ENCODE measurements around the gene PGM1. TPM values are rescaled to one million over a fixed set of nuclear protein-coding genes. Genes with fewer than 3 reads are reported as not detected.

PGM1 gene
- total and polyA plus RNA-seq, 2 of the 13 experiments (the other 11 are each of a cell fraction or from before 2014, with no cell fraction given) = 51.6 to 105 TPM

GRCh38 chr1:63674238-63674864, 81.1 kb downstream of the PGM1 start (continued):
- TF ChIP-seq PPARG (CRISPR knock-in tag; conservative IDR thresholded peaks at IDR 0.05) = peak; percentile 32; the same call in 1 of the 2 replicates
- TF ChIP-seq PAWR (CRISPR knock-in tag; IDR thresholded peaks at IDR 0.05; ENCODE audit: borderline replicate concordance) = no peak
- no peak; the same call in 1 of the 2 replicates for TF ChIP-seq HNF1A (IDR thresholded peaks at IDR 0.05; ENCODE audit: low read depth)
- TF ChIP-seq HNF1A (CRISPR knock-in tag; IDR thresholded peaks at IDR 0.05; ENCODE audit: borderline replicate concordance) = peak; percentile 48; the same call in 1 of the 2 replicates
- no peak for TF ChIP-seq ZNF326 (CRISPR knock-in tag; IDR thresholded peaks at IDR 0.05; ENCODE audit: borderline replicate concordance)
- peak; percentile 66 for TF ChIP-seq PHF21A (CRISPR knock-in tag; IDR thresholded peaks at IDR 0.05)
- TF ChIP-seq HMGXB3 (CRISPR knock-in tag; IDR thresholded peaks at IDR 0.05; ENCODE audit: borderline replicate concordance) = peak; percentile 34; the same call in 1 of the 2 replicates
- TF ChIP-seq GMEB1 (CRISPR knock-in tag; IDR thresholded peaks at IDR 0.05; ENCODE audit: borderline replicate concordance) = 0 out of 2 replicates have a peak, but pooled peaks have one; percentile 50
- 0 out of 2 replicates have a peak, but pooled peaks have one; percentile 40 for TF ChIP-seq ZNF550 (CRISPR knock-in tag; IDR thresholded peaks at IDR 0.05; ENCODE audit: borderline replicate concordance)
- TF ChIP-seq GFI1 (CRISPR knock-in tag; IDR thresholded peaks at IDR 0.05; ENCODE audit: borderline replicate concordance) = 0 out of 2 replicates have a peak, but pooled peaks have one; percentile 39
- TF ChIP-seq HNF1B (CRISPR knock-in tag; IDR thresholded peaks at IDR 0.05) = peak; percentile 55; the same call in 1 of the 2 replicates
- TF ChIP-seq ZNF24 (IDR thresholded peaks at IDR 0.05) = peak; percentile 75

Data from HepG2 (cell line).